HG03439 (cell line): ENCODE measurements around the gene TSPAN11.
"Not testable (repeated sequence)": the region's sequence is repeated elsewhere in the genome, so short reads cannot be mapped to it uniquely, and the experiment has no call there.

ENCODE experiments used
- ATAC-seq: cut with Tn5 transposase; IDR thresholded peaks from one replicate; pipeline ENCODE4 v1.9.1; 2021; ENCODE audit warnings: mild to moderate bottlenecking, moderate library complexity; ENCODE audit not compliant: unreplicated experiment

TSPAN11 gene

DNA sequence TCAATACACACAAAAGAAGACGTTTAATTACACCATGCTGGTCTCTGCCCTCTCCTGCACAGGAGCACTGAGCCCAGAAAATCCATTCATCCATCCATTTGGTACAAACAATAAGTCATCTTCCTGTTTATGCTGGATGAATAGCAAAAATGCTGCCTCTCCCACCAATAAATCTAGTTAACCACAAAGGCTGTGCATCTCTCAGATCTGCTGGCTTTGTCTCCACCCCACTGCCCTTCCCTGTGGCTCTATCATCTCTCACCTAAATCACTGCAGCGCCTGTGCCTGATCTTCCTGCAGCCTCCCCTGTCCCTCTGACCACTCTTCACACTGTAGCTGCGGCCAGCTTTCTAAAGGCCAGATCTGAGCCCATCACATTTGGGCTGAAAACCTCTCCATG is 74.2 kb downstream of the TSPAN11 start:
- ATAC-seq = no peak

DNA sequence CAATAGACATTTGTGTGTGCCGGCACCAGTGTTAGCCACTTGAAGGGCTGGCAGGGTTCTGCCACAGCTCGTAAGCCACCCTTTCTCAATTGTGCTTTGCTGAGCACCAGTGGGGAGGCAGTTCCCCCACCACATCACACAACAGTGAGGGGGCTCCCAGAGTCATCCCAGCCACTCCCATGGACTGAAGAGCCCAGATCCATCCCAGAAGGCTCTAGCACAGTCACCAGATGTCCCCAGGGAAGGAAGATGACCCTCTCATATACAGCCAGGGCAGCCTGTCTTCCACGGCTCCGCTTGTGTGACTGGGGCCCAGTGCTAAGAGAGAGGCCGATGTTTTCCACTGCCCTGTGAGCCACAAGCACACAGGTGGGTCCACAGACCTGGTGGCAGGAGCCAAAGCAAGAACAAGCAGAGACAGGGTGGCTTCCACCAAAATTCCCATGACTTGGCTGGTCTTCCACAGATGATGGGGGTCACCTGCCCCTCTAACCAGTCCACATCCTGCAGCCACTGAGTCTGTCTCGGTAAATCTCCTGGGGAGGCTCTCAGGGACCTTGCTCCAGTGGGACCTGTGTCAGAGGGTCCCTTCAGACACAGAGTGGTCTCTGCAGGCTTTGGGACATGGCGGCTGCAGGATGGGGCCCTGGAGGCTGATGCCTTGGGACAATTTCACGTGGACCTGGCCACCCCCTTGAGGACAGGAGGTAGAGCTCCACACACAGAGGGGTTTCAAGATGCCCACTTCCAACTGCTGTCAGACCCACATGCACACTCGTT is 75.2 kb downstream of the TSPAN11 start:
- ATAC-seq = no peak

DNA sequence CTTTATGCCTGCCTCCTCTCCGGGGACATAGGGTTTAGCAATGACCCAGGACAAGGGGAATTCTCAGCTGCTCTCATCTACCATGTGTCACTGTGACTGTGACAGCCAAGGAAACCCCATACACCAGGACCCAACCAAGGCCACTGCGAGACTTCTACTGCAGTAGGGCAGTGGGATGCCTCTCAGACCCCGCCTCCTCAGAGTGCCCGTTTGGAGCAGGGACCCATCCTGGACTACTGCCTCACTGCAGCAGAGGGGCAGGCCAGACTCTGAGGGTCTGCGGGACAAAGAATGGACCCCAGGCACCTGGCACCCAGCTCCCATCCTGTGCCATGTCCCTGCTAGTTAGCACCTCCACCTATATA is 75.8 kb downstream of the TSPAN11 start:
- ATAC-seq = no peak

DNA sequence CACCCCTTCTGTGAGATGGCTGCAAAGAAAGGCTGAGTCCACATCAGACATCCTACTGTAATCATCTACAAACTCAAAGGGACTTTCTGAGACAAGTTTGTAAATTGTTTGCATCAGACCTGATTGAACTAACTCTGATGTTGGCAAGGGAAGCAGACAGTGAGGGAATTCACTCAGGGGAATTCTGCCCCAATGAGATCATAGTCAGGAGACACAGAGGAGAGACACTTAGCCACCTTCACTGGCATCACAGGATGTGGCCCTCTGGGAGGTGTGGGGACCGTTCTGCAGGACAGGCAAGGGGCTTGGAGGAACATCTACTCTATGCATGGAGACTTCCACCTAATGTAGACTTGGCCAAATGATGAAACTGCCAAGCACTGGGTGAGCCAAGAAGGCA is 76.5 kb downstream of the TSPAN11 start:
- ATAC-seq = no peak

DNA sequence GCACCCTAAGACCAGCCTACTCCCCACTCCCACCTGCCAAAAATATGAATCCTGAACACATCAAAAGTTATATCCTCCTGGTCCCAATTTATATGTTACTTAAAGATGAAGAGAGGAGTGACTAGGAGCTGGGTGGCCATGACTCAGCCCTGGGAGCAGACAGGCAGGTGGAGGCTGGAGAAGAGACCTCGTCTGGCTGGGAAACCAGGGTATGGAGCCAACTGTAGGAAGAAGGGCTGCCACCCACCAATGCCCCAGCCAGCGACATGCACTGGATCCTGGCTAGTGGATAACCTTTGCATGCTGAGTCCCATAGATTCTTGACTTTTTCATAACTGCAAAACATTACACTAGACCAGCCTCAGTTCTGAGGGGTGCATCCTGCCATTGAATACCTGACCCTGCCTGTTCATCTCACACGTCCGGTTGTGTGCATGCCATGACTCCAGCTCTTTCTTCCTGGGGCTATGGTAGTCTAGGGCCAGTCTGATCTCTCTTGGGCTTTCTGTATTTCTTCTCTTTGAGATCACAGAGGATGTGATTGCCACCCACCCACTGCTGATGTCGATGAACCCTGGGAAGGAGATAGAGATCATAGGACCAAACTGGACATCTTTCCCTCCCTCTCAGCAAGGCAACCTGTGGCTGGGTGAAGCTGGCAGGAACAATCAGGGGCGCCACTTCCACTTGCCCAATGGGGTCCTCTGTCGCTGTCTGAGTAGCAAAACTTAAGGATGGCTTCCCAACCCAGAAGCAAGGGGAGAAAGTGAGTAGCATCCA is 77.5 kb downstream of the TSPAN11 start:
- ATAC-seq = no peak

DNA sequence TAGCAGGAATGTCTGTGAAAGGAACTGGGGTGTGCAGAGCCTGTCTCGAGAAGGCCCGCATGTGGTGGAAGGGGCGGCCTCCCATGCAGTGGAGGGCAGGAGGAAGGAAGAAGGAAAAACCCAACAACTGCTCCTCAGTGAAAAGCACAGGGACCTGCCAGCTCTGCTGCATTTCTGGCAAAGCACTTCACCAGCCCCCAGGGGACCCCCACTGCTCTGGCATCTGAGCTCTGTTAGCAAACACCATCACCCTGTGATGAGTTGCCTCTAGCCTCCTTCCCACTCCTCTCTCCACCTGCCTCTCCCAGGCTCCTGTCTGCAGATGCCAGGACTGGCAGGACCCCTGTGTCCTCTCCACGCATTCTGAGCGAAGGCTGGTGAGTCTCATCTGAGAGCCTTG is 78.1 kb downstream of the TSPAN11 start:
- ATAC-seq = no peak

DNA sequence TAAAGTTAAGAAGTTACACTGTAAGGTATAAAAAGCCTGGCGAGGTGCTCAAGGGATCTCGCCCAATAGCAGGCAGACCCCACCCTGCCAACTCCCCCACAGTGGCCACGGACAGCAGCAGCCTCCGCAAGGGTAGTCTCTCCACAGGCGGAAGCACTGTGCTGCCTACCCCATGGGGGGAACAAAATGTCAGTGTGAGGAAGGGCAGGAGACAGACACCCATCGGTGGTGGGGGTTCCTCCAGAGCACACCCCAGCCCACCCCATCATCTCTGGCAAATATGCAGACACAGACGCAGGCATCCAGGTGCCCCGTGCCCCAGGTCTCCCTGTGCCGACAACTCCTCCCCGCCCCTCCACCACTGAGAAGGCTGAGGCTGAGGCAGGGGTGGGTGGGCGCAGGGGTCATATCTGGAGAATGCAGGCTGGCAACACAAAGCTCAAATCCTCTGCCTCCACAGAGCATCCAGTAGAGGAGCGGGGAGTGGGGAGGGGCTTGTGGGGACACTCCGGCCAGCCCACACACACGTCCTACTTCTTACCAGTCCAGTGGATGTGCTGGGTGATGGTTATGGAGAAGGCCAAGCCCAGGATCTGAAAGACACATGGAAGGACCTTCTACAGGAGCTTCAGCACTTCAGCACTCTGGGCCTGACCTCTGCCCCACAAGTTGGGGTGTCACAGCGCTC is 78.9 kb downstream of the TSPAN11 start:
- ATAC-seq = no peak

DNA sequence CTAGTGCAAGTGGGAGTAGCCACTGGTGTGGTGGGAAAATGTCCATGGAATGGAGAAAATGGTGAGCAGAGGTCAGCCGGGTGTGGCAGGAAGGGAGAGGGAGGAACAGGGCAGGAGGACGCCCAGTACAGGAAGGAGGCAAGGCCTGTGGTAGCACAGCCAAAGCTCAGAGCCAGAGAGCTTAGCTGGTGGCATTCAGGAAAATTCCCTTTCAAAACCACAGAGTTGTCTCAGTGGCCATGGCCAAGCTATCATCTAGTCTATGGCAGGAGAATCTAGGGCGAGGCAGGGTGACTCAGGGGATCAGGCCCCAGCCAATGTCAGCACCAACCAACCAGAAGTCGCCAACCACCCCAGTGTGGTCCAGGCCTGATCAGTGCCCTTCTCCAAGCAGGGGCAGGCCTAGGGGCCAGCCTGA is 79.4 kb downstream of the TSPAN11 start:
- ATAC-seq = no peak

DNA sequence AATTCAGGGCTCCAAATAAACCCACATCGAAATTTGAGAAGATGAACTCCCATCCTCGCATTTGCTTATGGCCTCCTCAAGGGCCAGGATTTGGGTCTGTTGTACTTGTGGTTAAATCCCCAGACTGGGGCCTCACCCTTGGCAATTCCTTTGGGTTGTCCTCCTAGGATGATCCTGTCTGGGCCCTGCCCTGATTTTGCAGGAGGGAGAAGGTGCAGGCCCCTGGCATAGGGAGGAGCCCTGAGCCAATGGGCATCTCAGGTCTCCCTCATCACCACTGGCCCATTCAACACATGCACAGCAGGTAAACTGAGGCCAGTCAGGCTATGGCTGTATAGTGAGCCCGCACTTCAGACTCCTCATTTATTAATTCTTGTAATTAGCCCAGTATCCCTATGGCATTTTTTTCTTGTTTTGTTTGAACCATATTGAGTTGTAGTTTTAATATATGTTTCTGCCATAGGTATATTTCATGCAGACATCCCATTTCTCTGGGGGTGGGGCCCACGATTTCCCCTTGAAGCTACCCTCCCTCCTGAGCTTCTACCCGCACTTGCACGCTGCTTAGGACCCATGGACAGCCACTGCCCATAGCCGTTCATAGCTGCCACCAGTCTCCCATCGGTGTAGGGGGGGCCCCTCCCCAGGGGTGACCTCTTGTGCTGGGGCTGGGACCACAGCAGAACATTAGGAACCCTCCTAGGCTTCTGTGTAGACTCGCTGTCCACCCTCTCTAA is 80.0 kb downstream of the TSPAN11 start:
- no peak for ATAC-seq

DNA sequence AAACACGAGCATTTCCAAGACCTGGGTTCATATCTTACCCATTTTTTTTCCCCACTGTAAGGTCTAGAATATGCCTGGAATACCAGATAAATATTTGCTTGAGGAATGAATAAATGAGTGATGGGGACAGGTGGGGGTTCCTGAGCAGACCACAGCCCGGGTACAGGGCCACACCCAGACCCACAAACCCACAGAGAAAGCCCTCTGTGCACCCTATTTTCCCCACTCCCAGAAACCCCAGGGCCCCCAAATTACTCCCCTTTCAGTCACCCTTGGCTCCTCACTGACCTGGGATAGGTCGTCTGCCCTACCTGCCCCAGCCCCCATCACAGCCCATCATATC is 80.6 kb downstream of the TSPAN11 start:
- ATAC-seq = no peak

DNA sequence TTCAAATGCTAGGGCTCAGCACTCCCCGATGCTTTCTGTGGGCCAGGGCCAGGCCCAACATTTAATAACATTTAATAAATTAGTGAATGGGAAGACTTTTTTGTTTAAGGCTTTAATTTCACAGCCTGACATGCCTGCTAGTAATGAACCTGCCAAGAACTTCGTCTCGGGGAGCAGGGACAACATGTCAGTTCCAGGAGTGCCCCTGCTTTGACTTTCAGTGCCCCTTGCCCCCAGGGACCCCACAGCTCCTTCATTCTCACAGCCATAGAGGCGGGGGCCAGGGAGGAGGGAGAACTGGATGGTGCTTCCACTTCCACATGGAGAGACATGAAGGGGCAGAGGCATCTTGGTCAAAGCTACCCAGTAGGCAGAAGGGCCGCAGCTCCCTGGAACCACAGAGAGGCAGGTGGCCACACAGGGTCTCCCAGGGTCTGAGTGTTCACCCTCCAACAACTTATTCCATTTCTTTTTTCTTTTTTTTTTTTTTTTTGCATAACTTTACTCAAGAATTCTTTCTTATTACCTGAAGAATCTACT is 81.2 kb downstream of the TSPAN11 start:
- ATAC-seq = no peak

DNA sequence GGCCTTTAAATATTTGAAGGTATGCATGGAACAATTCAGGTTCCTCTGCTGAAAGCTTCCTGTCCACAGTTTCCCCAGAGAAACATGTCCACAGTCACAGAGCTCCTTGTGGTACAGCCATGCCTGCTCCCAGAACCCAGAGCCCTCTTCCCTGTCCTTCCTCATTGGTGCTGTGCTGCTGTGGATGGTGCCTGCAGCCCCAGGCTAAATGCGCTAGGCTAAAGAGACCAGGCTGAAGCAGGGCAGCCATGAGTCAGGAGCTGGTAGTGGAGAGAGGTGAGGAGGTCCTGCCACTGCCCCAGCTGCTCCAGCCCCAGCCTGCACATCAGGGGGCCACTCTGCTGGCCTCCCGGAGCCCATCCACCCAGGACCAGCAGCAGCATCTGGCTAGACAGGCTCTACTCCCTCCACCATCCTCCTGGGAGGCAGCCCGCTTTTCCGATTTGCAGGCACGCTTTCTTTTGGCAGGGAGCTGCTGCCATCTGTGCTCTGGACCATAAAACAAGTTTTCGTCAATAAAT is 81.8 kb downstream of the TSPAN11 start:
- ATAC-seq = no peak

DNA sequence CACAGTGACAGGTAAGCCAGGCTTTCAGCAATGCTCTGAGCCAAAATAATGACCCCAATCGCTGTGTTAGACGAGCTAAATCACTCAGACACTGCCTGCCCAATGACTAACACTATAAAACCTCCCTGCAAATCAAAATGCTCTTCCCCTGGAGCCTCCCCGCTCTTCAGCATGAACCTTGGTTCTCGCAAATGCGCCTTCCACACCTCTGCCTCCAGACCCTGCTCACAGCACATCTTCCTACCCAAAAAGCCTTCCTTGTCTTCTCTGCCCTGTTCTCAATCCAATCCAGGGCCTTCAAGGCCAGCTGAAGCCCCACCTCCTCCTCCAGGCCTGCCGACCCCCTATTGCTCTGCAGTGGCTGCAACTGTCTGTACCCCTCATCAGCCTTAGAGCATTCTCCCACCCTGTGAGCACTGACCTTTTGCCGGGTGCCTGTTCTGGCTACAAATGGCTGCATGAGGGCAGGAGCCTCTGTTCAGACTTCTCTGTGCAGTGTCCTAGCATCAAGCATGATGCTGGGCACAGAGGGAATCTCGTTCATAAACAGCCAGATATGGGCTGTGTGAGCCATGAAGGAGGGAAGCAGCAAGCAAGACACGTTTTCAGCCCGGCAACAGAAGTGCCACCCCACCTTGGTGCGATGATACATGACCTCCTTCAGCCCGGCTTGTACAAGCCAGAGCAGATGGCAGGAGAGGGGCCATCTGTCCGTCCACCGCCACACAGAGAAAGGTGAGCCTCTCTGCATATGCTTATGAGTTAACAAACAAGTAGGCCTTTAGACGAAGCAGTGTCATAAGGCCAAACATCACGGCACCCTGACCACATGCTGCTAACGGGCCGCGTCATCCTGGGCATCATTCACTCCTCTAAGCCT is 82.7 kb downstream of the TSPAN11 start:
- no peak for ATAC-seq

DNA sequence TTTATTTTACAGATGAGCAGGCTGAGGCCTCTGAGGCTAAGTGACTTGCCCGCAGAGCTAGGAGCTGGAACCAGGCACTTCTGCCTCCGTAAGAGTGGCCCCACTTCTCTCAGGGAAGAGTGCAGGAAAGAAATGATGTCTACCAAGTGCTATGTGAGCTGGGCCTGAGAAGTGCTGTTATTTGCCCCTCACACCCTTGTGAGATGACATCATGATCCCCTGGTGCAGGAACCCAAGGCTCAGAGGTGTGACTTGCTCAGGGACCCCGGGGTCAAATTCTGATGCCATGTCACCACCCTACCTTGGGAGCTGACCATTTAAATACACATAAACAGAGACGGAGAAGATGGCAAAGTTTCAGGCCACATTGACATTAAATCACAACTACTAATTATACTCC is 83.4 kb downstream of the TSPAN11 start:
- no peak for ATAC-seq

DNA sequence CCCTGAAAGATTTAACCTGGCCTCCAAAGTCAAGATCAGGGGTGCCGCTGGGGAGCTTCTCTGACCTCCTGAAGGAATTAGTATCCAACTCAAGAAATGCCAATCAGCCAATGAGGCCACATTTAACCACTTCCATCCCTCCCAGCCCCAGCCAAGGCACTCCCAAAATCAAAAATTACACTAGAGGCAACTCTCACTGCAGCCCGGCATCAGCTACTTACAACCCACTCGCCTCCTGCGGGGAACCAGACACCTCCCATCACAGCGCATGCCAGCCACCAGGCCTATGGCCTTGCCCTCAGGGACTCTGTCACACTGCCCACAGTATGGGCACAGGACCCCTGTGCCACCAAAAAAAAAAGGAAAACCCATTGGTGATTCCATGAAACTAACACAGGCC is 84.8 kb downstream of the TSPAN11 start:
- no peak for ATAC-seq

DNA sequence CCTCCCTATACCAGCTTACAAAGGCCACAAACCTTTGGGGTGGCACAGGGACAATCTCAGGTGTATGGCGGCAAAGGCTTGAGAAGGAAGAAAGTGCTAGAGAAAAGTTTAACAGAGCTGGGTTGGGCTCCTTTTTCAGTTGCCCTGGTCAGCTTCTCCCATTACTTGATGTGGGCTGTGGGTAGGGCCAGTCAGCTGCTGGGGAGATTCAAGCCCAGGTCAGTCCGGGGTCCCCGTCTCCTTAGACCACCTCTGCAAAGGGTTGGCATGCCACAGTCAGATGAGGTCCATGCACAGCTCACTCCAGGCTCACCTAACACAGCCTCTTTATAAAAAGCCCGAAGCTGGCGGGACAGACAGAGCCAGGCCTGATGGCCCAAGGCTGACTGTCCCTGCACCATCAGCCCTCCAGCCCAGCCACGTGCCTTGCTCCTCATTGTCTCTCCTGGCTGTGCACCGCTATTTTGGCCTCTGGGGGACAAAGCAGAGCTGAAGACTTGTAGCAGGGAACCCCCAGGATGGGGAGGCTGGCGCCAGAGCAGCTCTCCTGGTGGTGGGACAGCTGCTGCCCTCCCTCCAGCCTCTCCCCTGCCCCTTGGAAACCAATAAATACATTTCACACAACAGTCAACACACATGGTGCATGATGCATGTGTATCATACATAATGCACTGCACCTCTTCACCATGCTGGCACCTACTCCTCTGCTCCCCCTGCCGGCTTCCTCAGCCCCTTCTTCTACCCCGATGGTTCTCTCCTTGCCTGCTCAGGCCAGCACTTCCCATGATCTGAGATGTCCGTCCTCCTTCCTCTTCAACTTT is 85.4 kb downstream of the TSPAN11 start:
- ATAC-seq = no peak

DNA sequence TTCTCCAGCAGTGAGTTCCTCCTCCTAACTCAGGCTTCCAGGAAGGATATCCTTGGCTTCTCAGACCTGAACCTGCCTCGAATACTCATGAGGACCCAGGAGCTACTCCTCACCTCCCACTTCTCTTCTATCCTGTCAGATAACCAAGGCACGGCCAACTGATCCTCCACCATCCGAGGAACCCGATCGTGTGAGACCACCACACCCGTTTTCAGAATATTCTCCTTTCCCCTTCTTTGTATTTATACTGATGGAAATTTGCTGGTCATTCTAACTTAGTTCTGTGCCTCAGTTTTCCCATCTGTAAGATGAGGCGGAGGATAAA is 86.0 kb downstream of the TSPAN11 start:
- not testable (repeated sequence) for ATAC-seq

DNA sequence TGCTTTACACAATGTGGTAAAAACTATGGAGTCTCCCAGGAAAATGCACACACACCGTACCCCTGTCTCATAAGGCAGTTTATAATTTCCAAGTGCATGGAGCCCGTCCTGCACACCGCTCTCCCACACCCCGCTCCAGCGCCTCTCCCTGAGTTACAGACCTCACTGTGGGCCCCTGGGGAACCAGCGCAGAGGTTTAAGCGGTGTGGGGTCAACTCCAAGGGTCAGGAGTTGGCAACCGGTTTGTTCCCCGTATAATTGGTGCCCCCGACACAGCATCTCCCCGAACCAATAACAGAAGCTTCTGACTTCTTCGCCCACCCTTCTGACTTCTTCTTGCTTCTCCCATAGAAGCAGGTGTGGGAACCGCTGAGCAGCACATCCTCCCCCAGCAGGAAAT is 88.7 kb downstream of the TSPAN11 start:
- no peak for ATAC-seq

DNA sequence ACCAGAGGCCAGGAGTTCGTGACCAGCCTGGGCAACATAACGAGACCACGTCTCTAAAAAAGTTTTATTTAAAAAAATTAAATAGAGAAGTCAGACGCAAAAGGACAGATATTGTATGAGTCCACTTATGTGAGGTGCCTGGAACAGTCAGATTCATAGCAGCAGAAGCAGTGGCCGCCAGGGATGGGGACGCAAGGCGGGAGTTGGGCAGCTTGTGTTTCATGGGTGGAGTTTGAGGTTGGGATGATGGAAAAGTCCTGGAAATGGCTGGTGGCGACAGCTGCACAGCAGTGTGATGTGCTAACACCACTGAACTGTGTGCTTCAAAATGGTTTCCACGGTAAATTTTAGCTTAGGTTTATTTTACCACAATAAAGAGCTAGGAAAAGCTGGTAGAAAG is 89.5 kb downstream of the TSPAN11 start:
- ATAC-seq = no peak
